ENCODE data around the gene GNAI1. TPM values are rescaled to one million over a fixed set of nuclear protein-coding genes. Genes with fewer than 3 reads are reported as not detected.

The GNAI1 gene
- total and polyA plus RNA-seq, 4 donors, result 8.9 to 38.7 (median 20.9) TPM

DNA sequence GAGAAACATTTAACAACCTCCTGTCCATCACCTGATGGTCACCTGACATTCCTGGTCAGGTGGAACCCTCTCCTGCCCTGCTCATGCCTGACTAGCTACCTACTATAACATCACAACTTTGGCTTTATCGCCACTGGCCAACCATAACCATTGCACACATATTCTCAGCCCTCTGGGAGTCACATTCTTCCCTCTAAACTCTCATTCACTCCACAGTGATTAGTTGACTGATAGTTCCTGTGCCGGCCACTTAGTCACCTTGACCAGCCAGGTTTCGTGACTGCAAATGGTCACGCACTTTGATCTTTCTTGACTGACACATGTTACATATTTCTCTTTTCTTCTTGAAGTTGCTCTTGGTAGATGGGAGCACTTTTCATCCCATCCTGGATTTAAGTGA is 50.1 kb downstream of the GNAI1 start:
- Histone ChIP-seq H3K9ac (ENCODE audit: low read depth in 1 of 2, low read length in 2 of 2) (no peak overlapping the region), H3K4me1 (ENCODE audit: control insufficient read depth in 4 of 4, insufficient read depth in 4 of 4, low read length in 3 of 4) (peaks cover 7 to 28% (median 15%) of the 10 kb centered on the region in 4 donors), H3K9me3 (ENCODE audit: control insufficient read depth in 4 of 4, low read length in 3 of 4) (no peaks in the 10 kb centered on the region), H3K4me3 (ENCODE audit: low read depth in 1 of 3, low read length in 3 of 3) (no peak overlapping the region), H3K27ac (ENCODE audit: low read depth in 1 of 2, low read length in 2 of 2) (no peak overlapping the region), H3K36me3 (ENCODE audit: control insufficient read depth in 4 of 4, insufficient read depth in 3 of 4, low read depth in 1 of 4, low read length in 3 of 4) (no peaks in the 10 kb centered on the region), H3K27me3 (ENCODE audit: control insufficient read depth in 4 of 4, insufficient read depth in 4 of 4, low read length in 3 of 4) (no peaks in the 10 kb centered on the region)
- WGBS, result 72% methylated on average over 4 of the region's 4 CpGs
- TF ChIP-seq GABPA (IDR thresholded peaks at IDR 0.05 in 1 of 2, conservative IDR thresholded peaks at IDR 0.05 in 1 of 2) (no peak), RAD21 (IDR thresholded peaks at IDR 0.05) (no peak), HNF4A (conservative IDR thresholded peaks at IDR 0.05) (no peak), HNF4G (IDR thresholded peaks at IDR 0.05) (no peak), RXRA (IDR thresholded peaks at IDR 0.05) (no peak), JUND (IDR thresholded peaks at IDR 0.05) (no peak), TAF1 (conservative IDR thresholded peaks at IDR 0.05) (no peak), FOXA2 (IDR thresholded peaks at IDR 0.05) (no peak)
- TF ChIP-seq, protein P1, sequence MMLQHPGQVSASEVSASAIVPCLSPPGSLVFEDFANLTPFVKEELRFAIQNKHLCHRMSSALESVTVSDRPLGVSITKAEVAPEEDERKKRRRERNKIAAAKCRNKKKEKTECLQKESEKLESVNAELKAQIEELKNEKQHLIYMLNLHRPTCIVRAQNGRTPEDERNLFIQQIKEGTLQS (IDR thresholded peaks at IDR 0.05), result no peak
- TF ChIP-seq, protein P2, sequence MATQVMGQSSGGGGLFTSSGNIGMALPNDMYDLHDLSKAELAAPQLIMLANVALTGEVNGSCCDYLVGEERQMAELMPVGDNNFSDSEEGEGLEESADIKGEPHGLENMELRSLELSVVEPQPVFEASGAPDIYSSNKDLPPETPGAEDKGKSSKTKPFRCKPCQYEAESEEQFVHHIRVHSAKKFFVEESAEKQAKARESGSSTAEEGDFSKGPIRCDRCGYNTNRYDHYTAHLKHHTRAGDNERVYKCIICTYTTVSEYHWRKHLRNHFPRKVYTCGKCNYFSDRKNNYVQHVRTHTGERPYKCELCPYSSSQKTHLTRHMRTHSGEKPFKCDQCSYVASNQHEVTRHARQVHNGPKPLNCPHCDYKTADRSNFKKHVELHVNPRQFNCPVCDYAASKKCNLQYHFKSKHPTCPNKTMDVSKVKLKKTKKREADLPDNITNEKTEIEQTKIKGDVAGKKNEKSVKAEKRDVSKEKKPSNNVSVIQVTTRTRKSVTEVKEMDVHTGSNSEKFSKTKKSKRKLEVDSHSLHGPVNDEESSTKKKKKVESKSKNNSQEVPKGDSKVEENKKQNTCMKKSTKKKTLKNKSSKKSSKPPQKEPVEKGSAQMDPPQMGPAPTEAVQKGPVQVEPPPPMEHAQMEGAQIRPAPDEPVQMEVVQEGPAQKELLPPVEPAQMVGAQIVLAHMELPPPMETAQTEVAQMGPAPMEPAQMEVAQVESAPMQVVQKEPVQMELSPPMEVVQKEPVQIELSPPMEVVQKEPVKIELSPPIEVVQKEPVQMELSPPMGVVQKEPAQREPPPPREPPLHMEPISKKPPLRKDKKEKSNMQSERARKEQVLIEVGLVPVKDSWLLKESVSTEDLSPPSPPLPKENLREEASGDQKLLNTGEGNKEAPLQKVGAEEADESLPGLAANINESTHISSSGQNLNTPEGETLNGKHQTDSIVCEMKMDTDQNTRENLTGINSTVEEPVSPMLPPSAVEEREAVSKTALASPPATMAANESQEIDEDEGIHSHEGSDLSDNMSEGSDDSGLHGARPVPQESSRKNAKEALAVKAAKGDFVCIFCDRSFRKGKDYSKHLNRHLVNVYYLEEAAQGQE (IDR thresholded peaks at IDR 0.05), result no peak
- DNase-seq (ENCODE audit: low spot score), result no peak

DNA sequence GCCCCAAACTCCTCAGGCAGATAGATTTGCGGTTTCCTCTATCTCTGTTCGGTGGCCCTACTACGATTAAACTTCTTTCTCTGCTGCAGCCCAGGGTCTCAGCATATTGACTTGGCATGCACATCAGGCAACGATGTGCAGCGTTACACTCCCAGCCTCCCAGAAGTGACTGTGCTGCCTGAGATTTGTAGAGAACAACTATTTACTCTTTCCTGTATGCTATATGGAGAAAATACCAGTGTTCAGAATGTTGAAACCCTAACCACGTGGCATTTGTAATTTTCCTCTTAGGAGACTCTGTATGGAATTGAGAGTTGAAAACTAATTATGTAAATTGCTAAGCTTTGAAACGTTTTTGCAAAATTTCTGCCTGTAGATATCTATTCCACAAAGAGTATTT is 50.9 kb downstream of the GNAI1 start:
- H3K9me3 ChIP-seq (ENCODE audit: control insufficient read depth in 4 of 4, low read length in 3 of 4), result no peaks in the 10 kb centered on the region
- H3K27me3 ChIP-seq (ENCODE audit: control insufficient read depth in 4 of 4, insufficient read depth in 4 of 4, low read length in 3 of 4), result no peaks in the 10 kb centered on the region
- 85% methylated on average over 7 of the region's 7 CpGs for WGBS
- no peak for DNase-seq (ENCODE audit: low spot score)
- TF ChIP-seq TAF1 (conservative IDR thresholded peaks at IDR 0.05) (no peak), FOXA2 (IDR thresholded peaks at IDR 0.05) (no peak), RAD21 (IDR thresholded peaks at IDR 0.05) (no peak), HNF4A (conservative IDR thresholded peaks at IDR 0.05) (no peak), FOXA1 (IDR thresholded peaks at IDR 0.05) (no peak), HNF4G (IDR thresholded peaks at IDR 0.05) (no peak), GABPA (IDR thresholded peaks at IDR 0.05 in 1 of 2, conservative IDR thresholded peaks at IDR 0.05 in 1 of 2) (no peak)
- TF ChIP-seq, protein P3, sequence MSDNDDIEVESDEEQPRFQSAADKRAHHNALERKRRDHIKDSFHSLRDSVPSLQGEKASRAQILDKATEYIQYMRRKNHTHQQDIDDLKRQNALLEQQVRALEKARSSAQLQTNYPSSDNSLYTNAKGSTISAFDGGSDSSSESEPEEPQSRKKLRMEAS (IDR thresholded peaks at IDR 0.05), result no peak
- H3K9ac ChIP-seq (ENCODE audit: low read depth in 1 of 2, low read length in 2 of 2), result no peak overlapping the region
- no peak overlapping the region for H3K27ac ChIP-seq (ENCODE audit: low read depth in 1 of 2, low read length in 2 of 2)
- H3K36me3 ChIP-seq (ENCODE audit: control insufficient read depth in 4 of 4, insufficient read depth in 3 of 4, low read depth in 1 of 4, low read length in 3 of 4), result no peaks in the 10 kb centered on the region
- H3K4me1 ChIP-seq (ENCODE audit: control insufficient read depth in 4 of 4, insufficient read depth in 4 of 4, low read length in 3 of 4), result peaks cover 7 to 27% (median 14%) of the 10 kb centered on the region in 4 donors
- H3K4me3 ChIP-seq (ENCODE audit: low read depth in 1 of 3, low read length in 3 of 3), result no peak overlapping the region

DNA sequence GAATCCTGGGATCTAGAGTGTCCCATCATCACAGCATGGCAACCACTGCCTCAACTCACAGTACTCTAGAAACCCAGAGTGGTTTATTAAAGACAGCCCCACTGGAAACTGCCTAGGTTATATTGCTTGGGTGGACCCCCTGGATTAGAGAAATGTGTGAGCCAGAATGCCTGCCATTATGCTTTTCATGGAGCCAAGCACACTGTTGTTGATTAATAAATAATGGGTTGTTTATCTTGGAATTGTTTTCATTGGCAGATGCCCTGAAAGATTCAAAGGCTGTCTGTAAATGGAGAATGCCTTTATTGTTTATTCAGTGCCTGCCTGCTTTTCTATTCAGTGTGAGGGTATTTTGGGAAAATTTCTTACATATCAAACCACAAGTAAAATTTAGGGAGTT is 52.1 kb downstream of the GNAI1 start:
- no peak for DNase-seq (ENCODE audit: low spot score)
- Histone ChIP-seq H3K4me3 (ENCODE audit: low read depth in 1 of 3, low read length in 3 of 3) (no peak overlapping the region), H3K27me3 (ENCODE audit: control insufficient read depth in 4 of 4, insufficient read depth in 4 of 4, low read length in 3 of 4) (no peaks in the 10 kb centered on the region), H3K9ac (ENCODE audit: low read depth in 1 of 2, low read length in 2 of 2) (no peak overlapping the region), H3K9me3 (ENCODE audit: control insufficient read depth in 4 of 4, low read length in 3 of 4) (no peaks in the 10 kb centered on the region), H3K4me1 (ENCODE audit: control insufficient read depth in 4 of 4, insufficient read depth in 4 of 4, low read length in 3 of 4) (peaks cover 7 to 27% (median 14%) of the 10 kb centered on the region in 4 donors), H3K36me3 (ENCODE audit: control insufficient read depth in 4 of 4, insufficient read depth in 3 of 4, low read depth in 1 of 4, low read length in 3 of 4) (peaks cover 0 to 1% (median 0%) of the 10 kb centered on the region in 4 donors), H3K27ac (ENCODE audit: low read depth in 1 of 2, low read length in 2 of 2) (peak overlapping the region in 1 of 2 donors; percentile 65)
- TF ChIP-seq RXRA (IDR thresholded peaks at IDR 0.05) (peak in 1 of 2 donors; percentile 24), YY1 (IDR thresholded peaks at IDR 0.05) (peak; percentile 80), GABPA (IDR thresholded peaks at IDR 0.05 in 1 of 2, conservative IDR thresholded peaks at IDR 0.05 in 1 of 2) (no peak), EGR1 (IDR thresholded peaks at IDR 0.05; ENCODE audit: low read depth in 2 of 2) (no peak), TAF1 (conservative IDR thresholded peaks at IDR 0.05) (no peak), NR2F2 (IDR thresholded peaks at IDR 0.05) (no peak), JUND (IDR thresholded peaks at IDR 0.05) (no peak), HNF4G (IDR thresholded peaks at IDR 0.05) (no peak), FOXA2 (IDR thresholded peaks at IDR 0.05) (peak; percentile 89), FOXA1 (IDR thresholded peaks at IDR 0.05) (peak; percentile 76), RAD21 (IDR thresholded peaks at IDR 0.05) (peak; percentile 19 to 23)
- TF ChIP-seq, protein P3 (IDR thresholded peaks at IDR 0.05), result no peak
- TF ChIP-seq, protein P2 (IDR thresholded peaks at IDR 0.05), result no peak
- TF ChIP-seq, protein P1 (IDR thresholded peaks at IDR 0.05), result no peak
- TF ChIP-seq, protein P4, sequence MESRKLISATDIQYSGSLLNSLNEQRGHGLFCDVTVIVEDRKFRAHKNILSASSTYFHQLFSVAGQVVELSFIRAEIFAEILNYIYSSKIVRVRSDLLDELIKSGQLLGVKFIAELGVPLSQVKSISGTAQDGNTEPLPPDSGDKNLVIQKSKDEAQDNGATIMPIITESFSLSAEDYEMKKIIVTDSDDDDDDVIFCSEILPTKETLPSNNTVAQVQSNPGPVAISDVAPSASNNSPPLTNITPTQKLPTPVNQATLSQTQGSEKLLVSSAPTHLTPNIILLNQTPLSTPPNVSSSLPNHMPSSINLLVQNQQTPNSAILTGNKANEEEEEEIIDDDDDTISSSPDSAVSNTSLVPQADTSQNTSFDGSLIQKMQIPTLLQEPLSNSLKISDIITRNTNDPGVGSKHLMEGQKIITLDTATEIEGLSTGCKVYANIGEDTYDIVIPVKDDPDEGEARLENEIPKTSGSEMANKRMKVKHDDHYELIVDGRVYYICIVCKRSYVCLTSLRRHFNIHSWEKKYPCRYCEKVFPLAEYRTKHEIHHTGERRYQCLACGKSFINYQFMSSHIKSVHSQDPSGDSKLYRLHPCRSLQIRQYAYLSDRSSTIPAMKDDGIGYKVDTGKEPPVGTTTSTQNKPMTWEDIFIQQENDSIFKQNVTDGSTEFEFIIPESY (IDR thresholded peaks at IDR 0.05), result no peak
